Stomach (tissue), 4 donors: ENCODE data around the gene RDH16.

Experiments used
- CTCF ChIP-seq, 7 experiments: fragments of 450-650 bp in 4 of 7; fragments of 200-600 bp in 3 of 7; sonication (generic) in 3 of 7; IDR thresholded peaks; one replicate each; pipeline ENCODE4 v1.5.1; 2016 to 2019; ENCODE audit warnings: antibody characterized with exemption in 7 of 7, control low read depth in 2 of 7, mild to moderate bottlenecking in 1 of 7
- POLR2A ChIP-seq, 4 donors: fragments of 450-650 bp; IDR thresholded peaks; one replicate each; pipeline ENCODE4 v1.6.1; 2016; ENCODE audit warnings: antibody characterized with exemption in 4 of 4, control low read depth in 2 of 4, mild to moderate bottlenecking in 1 of 4, moderate library complexity in 1 of 4
- POLR2AphosphoS5 ChIP-seq, 3 donors: sonication (generic); formaldehyde crosslinking; IDR thresholded peaks; one replicate each; pipeline ENCODE4 v1.6.1; 2016; ENCODE audit warnings: antibody characterized with exemption in 3 of 3

- TF ChIP-seq POLR2AphosphoS5 (IDR thresholded peaks at IDR 0.05), result no peak
- no peak for TF ChIP-seq CTCF (IDR thresholded peaks at IDR 0.05)
- TF ChIP-seq POLR2A (IDR thresholded peaks at IDR 0.05), result no peak
Observed at GRCh38 chr12:56989861-56990610, 32.6 kb upstream of the RDH16 start.
